PFSK-1 (cell line): ENCODE measurements around the gene POU3F3.

Experiments used
- FOXP2 ChIP-seq: optimal IDR thresholded peaks from 2 replicates; pipeline ENCODE3; 2011; ENCODE audit warnings: borderline replicate concordance, control low read depth, inconsistent platforms; ENCODE audit not compliant: insufficient read depth; ENCODE audit errors: extremely low read length, extremely low read depth
- POLR2AphosphoS5 ChIP-seq: IDR thresholded peaks from 2 replicates; pipeline ENCODE4 v1.6.1; 2012; ENCODE audit warnings: low read depth, mild to moderate bottlenecking, control low read depth, low read length, moderate library complexity
- REST ChIP-seq, 2 experiments: IDR thresholded peaks; 2 replicates each; pipeline versions ENCODE4 v1.6.1 to v1.8.0; 2011 to 2012; ENCODE audit warnings: low read depth in 2 of 2, low read length in 2 of 2, control low read depth in 1 of 2, inconsistent platforms in 1 of 2, mild to moderate bottlenecking in 1 of 2, moderate library complexity in 1 of 2; ENCODE audit not compliant: insufficient read depth in 1 of 2
- SIN3A ChIP-seq: IDR thresholded peaks from 2 replicates; pipeline ENCODE4 v1.6.1; 2012; ENCODE audit warnings: mild to moderate bottlenecking, low read length, moderate library complexity, borderline replicate concordance; ENCODE audit not compliant: insufficient read depth
- TAF1 ChIP-seq: IDR thresholded peaks from 2 replicates; pipeline ENCODE4 v1.6.1; 2012; ENCODE audit warnings: low read length, control low read depth, borderline replicate concordance; ENCODE audit not compliant: insufficient read depth

POU3F3 gene

GRCh38 chr2:104859766-104860450 is 6.0 kb downstream of the POU3F3 start:
- TF ChIP-seq SIN3A (no peak), REST (IDR thresholded peaks at IDR 0.05; ENCODE audit: insufficient read depth in 1 of 2, low read depth in 2 of 2, low read length in 2 of 2) (no peak), POLR2AphosphoS5 (no peak), TAF1 (no peak), FOXP2 (no peak)

GRCh38 chr2:104860451-104860790 is 6.5 kb downstream of the POU3F3 start:
- TF ChIP-seq SIN3A, result no peak

- peak; percentile 98 for TF ChIP-seq FOXP2
- TF ChIP-seq POLR2AphosphoS5, result no peak
- TF ChIP-seq REST (IDR thresholded peaks at IDR 0.05; ENCODE audit: insufficient read depth in 1 of 2, low read depth in 2 of 2, low read length in 2 of 2), result peak in 1 of 2 experiments; percentile 69; a peak in 1 of 4 replicates
- 0 out of 2 replicates have a peak, but pooled peaks have one; percentile 34 for TF ChIP-seq TAF1
- peak; percentile 80; the same call in 1 of the 2 replicates for TF ChIP-seq SIN3A
Observed at GRCh38 chr2:104861351-104862057, 7.6 kb downstream of the POU3F3 start.

- TF ChIP-seq REST (IDR thresholded peaks at IDR 0.05; ENCODE audit: insufficient read depth in 1 of 2, low read depth in 2 of 2, low read length in 2 of 2) (0 out of 4 replicates have a peak, but pooled peaks of 1 of the 2 experiments have one; percentile 2), TAF1 (no peak), POLR2AphosphoS5 (peak; percentile 63; the same call in 1 of the 2 replicates), SIN3A (no peak), FOXP2 (peak; percentile 85)
Observed at GRCh38 chr2:104862058-104862941, 8.4 kb downstream of the POU3F3 start.

- TF ChIP-seq REST (IDR thresholded peaks at IDR 0.05; ENCODE audit: insufficient read depth in 1 of 2, low read depth in 2 of 2, low read length in 2 of 2) (no peak), POLR2AphosphoS5 (no peak)
Observed at GRCh38 chr2:104863146-104863467, 9.2 kb downstream of the POU3F3 start.
